Activated T-cell treated with anti-CD3 and anti-CD28 coated beads, Interleukin-2, amount 50 U/mL, for 24 hours (primary cell): ENCODE measurements around the gene GSTA4.
"Not testable (repeated sequence)": the region's sequence is repeated elsewhere in the genome, so short reads cannot be mapped to it uniquely, and the experiment has no call there.

Experiments
- DNase-seq: peaks from one replicate; pipeline ENCODE4 v3.0.0-alpha.2; 2020
- H3K27ac Mint-ChIP-seq: 2 replicates; pipeline ENCODE4 v1.8.0; 2020; ENCODE audit warnings: mild to moderate bottlenecking, mixed read lengths
- H3K27me3 Mint-ChIP-seq: 2 replicates; pipeline ENCODE4 v1.8.0; 2020; ENCODE audit warnings: mixed read lengths
- H3K36me3 Mint-ChIP-seq: 2 replicates; pipeline ENCODE4 v1.8.0; 2020; ENCODE audit warnings: low read depth, mixed read lengths
- H3K4me1 Mint-ChIP-seq: 2 replicates; pipeline ENCODE4 v1.8.0; 2020; ENCODE audit warnings: low read depth, mixed read lengths
- H3K4me3 Mint-ChIP-seq: 2 replicates; pipeline ENCODE4 v1.8.0; 2020; ENCODE audit warnings: mild to moderate bottlenecking, moderate library complexity, mixed read lengths
- H3K9me3 Mint-ChIP-seq: 2 replicates; pipeline ENCODE4 v1.8.0; 2020; ENCODE audit warnings: mixed read lengths

The GSTA4 gene

DNA sequence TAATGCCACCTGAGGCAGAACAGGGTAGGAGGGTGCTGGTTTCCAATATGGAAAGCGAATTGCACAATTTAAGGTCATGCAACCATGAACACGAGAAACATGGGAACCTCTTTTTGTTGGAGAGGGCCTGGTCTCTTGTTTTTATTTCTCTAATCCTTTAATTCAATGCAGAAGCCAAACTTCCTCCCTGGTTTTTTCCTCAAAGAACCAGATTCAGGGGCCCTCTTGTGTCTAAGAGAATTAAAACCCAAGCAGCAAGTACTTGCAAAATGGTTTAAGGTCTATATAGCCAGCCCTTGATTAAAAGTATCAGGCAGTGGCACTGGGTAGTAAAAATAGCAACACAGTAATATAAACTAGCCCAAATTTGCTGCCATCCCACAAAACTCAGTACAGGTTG is 19.5 kb downstream of the GSTA4 start:
- Mint-ChIP-seq H3K27ac (no peak overlapping the region), H3K27me3 (peaks cover 4% of the 10 kb centered on the region)

DNA sequence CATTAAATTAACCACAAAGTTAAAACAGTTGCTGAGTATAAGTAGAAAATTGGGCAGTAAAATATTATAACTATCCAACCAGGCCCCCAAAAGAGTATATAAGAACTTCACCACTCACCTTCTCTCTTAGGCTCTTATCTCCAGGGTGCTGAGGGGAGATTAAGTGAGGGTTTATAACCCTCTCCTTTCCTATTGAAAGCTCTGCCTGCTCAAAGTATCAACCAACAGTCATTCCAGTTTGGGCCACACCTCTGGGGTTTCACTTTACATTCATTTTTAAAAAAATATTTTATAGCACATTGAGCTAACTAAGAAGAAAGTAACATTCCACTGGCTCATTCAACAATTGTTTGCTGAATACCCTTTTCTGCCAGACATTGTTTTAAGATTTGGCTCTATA is 22.1 kb downstream of the GSTA4 start:
- Mint-ChIP-seq H3K4me3 (no peak overlapping the region), H3K36me3 (no peaks in the 10 kb centered on the region), H3K9me3 (no peaks in the 10 kb centered on the region), H3K4me1 (peaks cover 27% of the 10 kb centered on the region), H3K27me3 (no peaks in the 10 kb centered on the region), H3K27ac (no peak overlapping the region)
- no peak for DNase-seq

More for the DNA sequence above, 19.5 kb downstream of the GSTA4 start:
- Mint-ChIP-seq H3K4me1 (peaks cover 38% of the 10 kb centered on the region), H3K36me3 (no peaks in the 10 kb centered on the region), H3K9me3 (no peaks in the 10 kb centered on the region), H3K4me3 (no peak overlapping the region)
- DNase-seq, result no peak

DNA sequence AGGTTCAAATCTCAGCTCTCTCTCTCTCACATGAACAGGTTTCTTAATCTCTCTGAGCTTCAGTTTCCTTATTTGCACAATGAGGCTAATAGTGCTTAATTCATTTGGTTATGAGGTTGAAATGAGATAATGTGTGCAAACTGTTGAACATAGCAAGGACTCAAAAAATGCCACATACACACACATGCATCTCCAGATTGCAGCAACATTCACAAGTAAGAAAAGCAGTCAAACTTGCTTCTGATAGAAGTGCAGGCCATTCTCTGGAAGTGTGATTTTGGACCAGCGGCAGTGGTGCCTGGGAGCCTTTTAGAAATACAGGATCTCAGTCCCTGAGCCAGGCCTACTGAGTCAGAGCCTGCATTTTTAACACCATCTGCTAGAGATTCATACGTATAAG is 25.7 kb downstream of the GSTA4 start:
- Mint-ChIP-seq H3K27ac (no peak overlapping the region), H3K4me1 (no peaks in the 10 kb centered on the region), H3K27me3 (peaks cover 6% of the 10 kb centered on the region), H3K9me3 (no peaks in the 10 kb centered on the region), H3K4me3 (no peak overlapping the region), H3K36me3 (no peaks in the 10 kb centered on the region)
- no peak for DNase-seq

DNA sequence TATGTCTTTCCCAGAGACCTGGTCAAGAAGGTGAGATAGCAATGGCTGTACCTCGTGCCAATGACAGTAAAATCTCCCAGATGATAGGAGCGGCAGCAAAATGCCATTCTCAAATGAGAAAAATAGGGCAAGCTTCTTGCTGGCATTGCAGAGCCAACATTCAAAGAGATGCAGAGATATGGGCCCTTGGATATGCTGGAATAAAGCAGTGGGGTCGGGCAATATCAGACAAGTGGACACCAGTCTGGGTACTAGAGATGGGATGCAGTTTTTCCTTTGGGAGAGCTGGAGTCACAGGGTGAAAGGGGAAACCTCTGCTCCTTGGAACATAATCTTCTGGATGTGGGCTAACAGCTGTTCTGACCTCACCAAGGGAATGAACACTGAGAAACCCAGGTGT is 29.0 kb downstream of the GSTA4 start:
- no peaks in the 10 kb centered on the region for H3K4me1 Mint-ChIP-seq
- no peak for DNase-seq
- H3K27me3 Mint-ChIP-seq, result peaks cover 12% of the 10 kb centered on the region
- no peaks in the 10 kb centered on the region for H3K36me3 Mint-ChIP-seq
- no peak overlapping the region for H3K27ac Mint-ChIP-seq
- H3K4me3 Mint-ChIP-seq, result no peak overlapping the region
- no peaks in the 10 kb centered on the region for H3K9me3 Mint-ChIP-seq

DNA sequence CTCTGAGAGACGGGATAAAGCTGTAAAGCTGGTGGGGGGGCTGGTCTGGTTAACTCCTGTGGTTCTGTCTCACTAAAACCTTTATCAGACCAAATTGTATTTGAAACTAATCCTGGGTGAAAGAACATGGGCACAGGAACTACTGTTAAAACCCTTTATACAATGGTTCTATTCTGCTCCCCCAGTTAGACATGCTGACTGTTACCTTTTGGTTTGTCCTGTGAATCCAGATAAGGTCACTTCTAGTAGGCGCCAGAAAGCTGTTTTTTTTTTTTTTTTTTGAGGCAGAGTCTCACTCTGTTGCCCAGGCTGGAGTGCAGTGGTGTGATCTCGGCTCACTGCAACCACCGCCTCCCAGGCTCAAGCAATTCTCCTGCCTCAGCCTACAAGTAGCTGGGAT is 29.7 kb downstream of the GSTA4 start:
- no peak for DNase-seq
- Mint-ChIP-seq H3K4me1 (no peaks in the 10 kb centered on the region), H3K27me3 (peaks cover 15% of the 10 kb centered on the region), H3K9me3 (no peaks in the 10 kb centered on the region), H3K36me3 (no peaks in the 10 kb centered on the region), H3K4me3 (no peak overlapping the region), H3K27ac (no peak overlapping the region)

DNA sequence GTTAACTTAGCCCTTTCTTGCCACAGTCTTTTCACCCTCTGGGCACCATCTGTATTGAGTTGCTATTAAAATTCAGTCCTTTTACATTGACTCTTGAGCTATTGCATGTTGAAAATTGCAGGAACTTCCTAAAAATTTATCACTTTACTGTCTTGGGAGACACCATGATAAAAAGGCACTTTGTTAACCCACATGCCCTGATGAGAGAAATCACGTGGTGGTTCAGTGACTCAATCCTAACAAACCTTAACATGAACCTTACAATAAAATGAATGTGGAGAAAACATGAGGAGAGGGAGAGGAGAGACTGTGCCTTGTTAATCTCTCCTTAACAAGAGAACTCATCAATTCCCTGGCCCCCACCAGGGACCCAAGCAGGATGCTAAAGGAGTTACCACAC is 30.8 kb downstream of the GSTA4 start:
- no peak for DNase-seq
- Mint-ChIP-seq H3K9me3 (no peaks in the 10 kb centered on the region), H3K4me1 (no peaks in the 10 kb centered on the region), H3K36me3 (no peaks in the 10 kb centered on the region), H3K4me3 (no peak overlapping the region), H3K27ac (no peak overlapping the region), H3K27me3 (peaks cover 15% of the 10 kb centered on the region)

DNA sequence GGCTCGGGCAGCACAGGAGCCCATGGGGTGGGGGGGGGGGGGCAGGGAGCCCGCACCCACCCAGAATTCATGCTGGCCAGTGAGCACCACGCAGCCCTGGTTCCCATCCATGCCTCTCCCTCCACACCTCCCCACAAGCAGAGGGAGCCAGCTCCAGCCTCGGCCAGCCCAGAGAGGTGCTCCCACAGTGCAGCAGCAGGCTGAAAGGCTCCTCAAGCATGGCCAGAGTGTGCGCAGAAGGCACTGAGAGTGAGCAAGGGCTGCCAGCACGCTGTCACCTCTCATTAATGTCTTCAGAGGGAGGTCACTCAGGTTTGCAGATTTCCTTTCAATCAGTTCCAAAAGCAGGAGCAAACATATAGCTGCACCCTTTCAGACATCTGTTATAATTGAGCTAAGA is 32.4 kb downstream of the GSTA4 start:
- Mint-ChIP-seq H3K4me3 (no peak overlapping the region), H3K9me3 (no peaks in the 10 kb centered on the region), H3K4me1 (no peaks in the 10 kb centered on the region), H3K27ac (no peak overlapping the region), H3K36me3 (no peaks in the 10 kb centered on the region), H3K27me3 (peaks cover 15% of the 10 kb centered on the region)
- DNase-seq, result no peak

DNA sequence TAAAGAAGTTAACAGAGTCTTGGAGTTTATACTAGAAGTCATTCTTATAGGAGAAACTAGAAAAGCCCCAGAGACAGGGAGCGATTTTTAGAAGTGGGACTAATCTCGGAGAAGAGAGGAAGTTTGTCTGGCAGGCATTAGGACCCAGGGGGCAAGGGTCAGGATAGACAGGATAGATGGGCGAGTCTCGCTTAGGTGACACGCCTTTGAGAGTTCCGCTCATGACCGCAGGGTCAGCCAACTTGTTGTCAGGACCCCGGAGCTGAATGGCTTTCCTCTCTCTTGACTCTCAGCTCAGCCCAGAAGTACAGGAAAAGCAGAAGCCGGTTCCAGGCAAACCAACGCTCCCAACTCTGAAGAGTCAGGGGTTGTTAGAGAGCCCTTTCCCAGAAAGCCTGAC is 34.1 kb downstream of the GSTA4 start:
- not testable (repeated sequence) for H3K4me1 Mint-ChIP-seq, H3K27ac Mint-ChIP-seq, H3K36me3 Mint-ChIP-seq, H3K9me3 Mint-ChIP-seq, H3K4me3 Mint-ChIP-seq, DNase-seq
- H3K27me3 Mint-ChIP-seq, result peaks cover 12% of the 10 kb centered on the region

DNA sequence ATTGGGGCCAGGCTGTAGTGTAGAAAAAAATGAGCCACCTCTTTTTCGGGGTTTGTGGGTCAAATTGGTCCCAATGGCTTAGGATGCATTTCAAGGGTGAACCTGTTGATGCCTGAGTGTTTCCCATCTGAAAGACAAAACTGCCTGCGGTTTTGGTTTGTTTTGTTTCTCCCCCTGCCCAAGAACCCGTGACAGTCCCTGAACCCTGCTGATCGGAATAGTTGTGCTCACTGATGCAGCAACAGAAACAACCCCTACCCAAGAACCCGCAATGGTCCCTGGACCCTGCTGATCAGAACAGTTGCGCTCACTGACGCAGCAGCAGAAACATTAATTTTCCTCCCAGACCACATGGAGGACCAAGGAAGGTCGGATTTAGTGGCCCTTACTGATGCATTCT is 34.9 kb downstream of the GSTA4 start:
- not testable (repeated sequence) for H3K27ac Mint-ChIP-seq, H3K4me3 Mint-ChIP-seq, DNase-seq, H3K4me1 Mint-ChIP-seq, H3K27me3 Mint-ChIP-seq, H3K9me3 Mint-ChIP-seq, H3K36me3 Mint-ChIP-seq

DNA sequence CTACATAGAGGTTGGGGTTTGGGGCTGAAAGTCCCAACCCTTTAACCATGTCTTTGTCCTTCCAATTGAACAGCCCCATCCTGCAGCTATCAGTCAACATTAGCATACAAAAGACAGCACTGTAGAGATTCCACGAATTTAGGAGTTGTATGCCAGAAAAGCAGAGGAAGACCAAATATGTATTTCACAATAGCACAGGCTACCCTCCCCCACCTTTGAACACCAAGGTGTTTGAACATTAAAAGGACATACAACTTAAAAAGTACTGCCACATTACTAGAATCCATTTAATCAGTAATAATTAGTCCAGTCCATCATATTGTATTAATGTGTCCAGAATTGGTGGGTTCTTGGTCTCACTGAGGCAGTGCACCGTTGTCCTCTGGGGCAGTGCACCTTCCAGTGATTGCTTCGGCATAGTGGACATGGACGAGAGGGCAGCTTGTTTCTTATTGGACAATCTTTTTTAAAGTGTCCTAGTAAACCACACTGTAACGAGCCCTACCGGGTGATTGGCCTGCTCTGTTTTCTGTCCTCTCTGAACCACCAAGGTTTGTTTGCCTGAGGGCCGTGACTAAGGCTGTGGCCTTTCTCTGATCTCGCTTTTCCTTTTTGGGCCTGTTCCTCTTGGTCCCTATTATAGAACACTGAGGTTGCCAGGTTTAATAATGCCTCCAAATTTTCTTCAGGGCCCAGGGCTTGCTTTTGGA is 36.4 kb downstream of the GSTA4 start:
- no peaks in the 10 kb centered on the region for H3K9me3 Mint-ChIP-seq
- no peak overlapping the region for H3K4me3 Mint-ChIP-seq
- no peaks in the 10 kb centered on the region for H3K4me1 Mint-ChIP-seq
- no peaks in the 10 kb centered on the region for H3K36me3 Mint-ChIP-seq
- H3K27me3 Mint-ChIP-seq, result peaks cover 10% of the 10 kb centered on the region
- no peak for DNase-seq
- H3K27ac Mint-ChIP-seq, result no peak overlapping the region

DNA sequence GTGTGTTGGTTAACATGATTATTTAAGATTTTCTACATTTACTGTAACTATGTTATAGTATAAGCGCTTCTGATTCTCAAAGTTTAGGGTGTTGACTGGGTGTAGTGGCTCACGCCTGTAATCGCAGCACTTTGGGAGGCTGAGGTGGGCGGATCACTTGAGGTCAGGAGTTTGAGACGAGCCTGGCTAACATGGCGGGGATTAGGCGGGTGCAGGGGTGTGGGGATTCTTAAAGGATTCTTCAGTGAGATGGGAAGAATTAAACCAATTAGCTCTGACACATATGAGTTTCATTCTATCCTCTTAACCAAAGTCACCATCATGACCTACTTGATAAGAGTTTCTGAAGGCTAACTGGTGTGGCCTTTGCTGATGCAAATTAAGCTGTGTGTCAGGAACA is 39.2 kb downstream of the GSTA4 start:
- H3K9me3 Mint-ChIP-seq, result no peaks in the 10 kb centered on the region
- no peak overlapping the region for H3K27ac Mint-ChIP-seq
- no peaks in the 10 kb centered on the region for H3K36me3 Mint-ChIP-seq
- DNase-seq, result no peak
- H3K27me3 Mint-ChIP-seq, result peaks cover 1% of the 10 kb centered on the region
- no peak overlapping the region for H3K4me3 Mint-ChIP-seq
- H3K4me1 Mint-ChIP-seq, result no peaks in the 10 kb centered on the region

DNA sequence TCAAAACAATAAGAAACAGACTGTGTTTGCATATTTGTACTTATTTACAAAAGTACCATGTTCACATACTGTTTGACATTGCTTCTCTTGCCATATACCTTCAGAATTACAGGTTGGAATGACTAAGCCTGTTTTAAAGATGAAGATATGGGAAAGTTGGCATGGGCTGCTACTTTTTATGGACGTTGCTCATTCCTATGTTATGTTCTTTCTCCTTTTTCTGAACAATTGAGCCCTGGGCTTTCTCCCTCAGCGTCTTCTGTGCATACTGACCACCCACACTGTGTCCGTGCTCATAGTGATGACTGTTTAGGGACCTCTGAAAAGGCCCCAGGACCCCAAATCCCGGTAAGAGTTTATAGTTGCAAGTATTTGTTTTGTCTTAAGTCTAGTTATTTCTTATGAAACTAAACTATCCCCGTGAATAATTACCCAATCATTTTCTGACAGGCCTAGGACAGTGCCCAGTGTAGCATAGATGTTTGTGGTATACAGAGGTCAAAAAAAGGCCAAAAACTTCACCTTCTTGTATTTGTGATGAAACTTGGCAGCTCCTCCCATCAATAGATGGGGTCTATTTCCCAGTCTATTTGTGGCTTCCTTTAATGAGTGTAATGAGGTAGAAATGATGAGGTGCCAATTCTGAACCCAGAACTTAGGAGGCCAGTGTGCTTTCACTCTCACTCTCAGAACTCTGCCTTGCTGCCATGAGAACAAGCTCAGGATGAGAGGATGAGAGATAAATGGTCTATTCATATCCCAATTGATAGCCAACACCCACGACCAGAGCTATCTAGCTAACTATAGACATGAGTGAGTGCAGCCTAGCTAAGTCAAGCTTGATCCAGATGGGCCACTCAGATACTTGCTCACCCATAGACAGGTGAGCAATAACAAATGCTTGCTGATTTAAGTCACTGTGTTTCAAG is 40.9 kb downstream of the GSTA4 start:
- H3K4me3 Mint-ChIP-seq, result no peak overlapping the region
- no peaks in the 10 kb centered on the region for H3K36me3 Mint-ChIP-seq
- H3K4me1 Mint-ChIP-seq, result no peaks in the 10 kb centered on the region
- no peak for DNase-seq
- no peaks in the 10 kb centered on the region for H3K9me3 Mint-ChIP-seq
- H3K27ac Mint-ChIP-seq, result no peak overlapping the region
- no peaks in the 10 kb centered on the region for H3K27me3 Mint-ChIP-seq

DNA sequence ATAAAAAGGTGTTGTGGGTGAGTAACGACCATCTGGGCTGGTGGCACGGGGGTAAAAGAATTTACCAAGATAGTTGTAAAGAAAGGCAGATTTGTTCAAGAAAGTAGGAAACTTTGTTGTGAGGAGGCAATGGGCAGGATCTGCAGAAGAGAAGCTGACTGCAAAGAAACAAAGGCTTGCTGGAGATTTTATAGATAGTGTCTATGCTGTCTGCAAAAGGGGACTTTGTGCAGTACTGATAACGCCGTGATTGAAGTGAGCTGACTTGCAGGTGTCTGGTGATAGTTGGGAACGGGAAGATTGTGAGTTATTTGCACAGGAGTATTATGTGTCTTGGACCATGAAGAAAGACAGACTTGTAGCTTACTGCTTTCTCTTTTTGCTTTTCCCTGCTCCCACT is 48.8 kb downstream of the GSTA4 start:
- Mint-ChIP-seq H3K9me3 (no peaks in the 10 kb centered on the region), H3K4me3 (no peak overlapping the region), H3K27me3 (peaks cover 26% of the 10 kb centered on the region), H3K27ac (no peak overlapping the region), H3K4me1 (peaks cover 6% of the 10 kb centered on the region), H3K36me3 (no peaks in the 10 kb centered on the region)
- no peak for DNase-seq

DNA sequence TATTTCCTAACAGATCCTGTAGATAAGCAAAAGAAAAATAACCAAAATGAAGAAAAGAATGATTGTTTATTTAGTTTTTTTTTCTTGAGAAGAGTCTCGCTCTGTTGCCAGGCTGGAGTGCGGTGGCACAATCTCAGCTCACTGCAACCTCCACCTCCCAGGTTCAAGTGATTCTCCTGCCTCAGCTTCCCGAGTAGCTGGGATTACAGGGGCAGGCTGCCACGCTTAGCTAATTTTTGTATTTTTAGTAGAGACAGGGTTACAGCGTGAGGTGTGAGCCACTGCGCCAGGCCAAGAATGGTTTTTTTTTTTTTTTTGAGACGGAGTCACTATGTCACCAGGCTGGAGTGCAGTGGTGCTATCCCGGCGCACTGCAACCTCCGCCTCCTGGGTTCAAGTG is 52.3 kb downstream of the GSTA4 start:
- peaks cover 25% of the 10 kb centered on the region for H3K27me3 Mint-ChIP-seq
- not testable (repeated sequence) for H3K4me1 Mint-ChIP-seq, H3K4me3 Mint-ChIP-seq, H3K9me3 Mint-ChIP-seq, H3K27ac Mint-ChIP-seq, DNase-seq, H3K36me3 Mint-ChIP-seq

DNA sequence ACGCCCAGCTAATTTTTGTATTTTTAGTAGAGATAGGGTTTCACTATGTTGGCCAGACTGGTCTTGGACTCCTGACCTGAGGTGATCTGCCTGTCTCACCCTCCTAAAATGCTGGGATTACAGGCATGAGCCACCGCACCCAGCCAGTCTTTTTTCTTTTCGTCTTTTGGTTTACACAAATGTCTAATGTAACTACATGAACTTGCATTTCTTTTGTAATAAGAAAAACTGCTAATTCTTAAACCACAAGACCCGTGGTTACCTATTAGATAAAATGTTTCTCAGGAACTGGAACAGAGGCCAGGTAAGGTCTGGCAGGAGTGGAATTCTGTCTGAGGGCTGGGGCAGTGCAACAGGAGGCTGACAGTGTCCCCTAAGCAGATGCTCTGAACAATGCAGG is 52.9 kb downstream of the GSTA4 start:
- H3K4me3 Mint-ChIP-seq, result no peak overlapping the region
- no peaks in the 10 kb centered on the region for H3K9me3 Mint-ChIP-seq
- peaks cover 25% of the 10 kb centered on the region for H3K27me3 Mint-ChIP-seq
- H3K4me1 Mint-ChIP-seq, result peaks cover 6% of the 10 kb centered on the region
- no peak for DNase-seq
- H3K36me3 Mint-ChIP-seq, result no peaks in the 10 kb centered on the region
- no peak overlapping the region for H3K27ac Mint-ChIP-seq
